Measurements from ENCODE around the gene KRT79.

DNA sequence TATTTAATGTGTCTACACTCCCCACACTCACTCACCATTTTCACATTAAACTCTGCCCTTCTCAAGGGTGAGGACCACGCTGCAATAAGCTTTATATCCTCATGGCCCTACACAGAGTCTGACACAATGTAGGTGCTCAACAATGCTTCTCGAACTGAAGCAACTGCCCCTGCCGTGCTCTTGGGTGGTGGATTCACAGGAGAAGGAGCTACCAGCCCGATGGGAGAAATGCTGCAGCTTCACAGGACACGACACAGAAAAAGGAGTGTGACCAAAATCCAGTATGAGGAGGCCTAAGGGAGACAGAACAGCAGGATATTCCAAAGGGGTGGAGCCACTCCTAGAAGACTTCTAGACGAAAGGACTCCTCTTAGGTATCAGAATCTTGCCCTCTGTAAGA, 31.7 kb downstream of the KRT79 start:
- TF ChIP-seq, protein P1, sequence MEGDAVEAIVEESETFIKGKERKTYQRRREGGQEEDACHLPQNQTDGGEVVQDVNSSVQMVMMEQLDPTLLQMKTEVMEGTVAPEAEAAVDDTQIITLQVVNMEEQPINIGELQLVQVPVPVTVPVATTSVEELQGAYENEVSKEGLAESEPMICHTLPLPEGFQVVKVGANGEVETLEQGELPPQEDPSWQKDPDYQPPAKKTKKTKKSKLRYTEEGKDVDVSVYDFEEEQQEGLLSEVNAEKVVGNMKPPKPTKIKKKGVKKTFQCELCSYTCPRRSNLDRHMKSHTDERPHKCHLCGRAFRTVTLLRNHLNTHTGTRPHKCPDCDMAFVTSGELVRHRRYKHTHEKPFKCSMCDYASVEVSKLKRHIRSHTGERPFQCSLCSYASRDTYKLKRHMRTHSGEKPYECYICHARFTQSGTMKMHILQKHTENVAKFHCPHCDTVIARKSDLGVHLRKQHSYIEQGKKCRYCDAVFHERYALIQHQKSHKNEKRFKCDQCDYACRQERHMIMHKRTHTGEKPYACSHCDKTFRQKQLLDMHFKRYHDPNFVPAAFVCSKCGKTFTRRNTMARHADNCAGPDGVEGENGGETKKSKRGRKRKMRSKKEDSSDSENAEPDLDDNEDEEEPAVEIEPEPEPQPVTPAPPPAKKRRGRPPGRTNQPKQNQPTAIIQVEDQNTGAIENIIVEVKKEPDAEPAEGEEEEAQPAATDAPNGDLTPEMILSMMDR (IDR thresholded peaks at IDR 0.05; ENCODE audit: low read length), result no peak
- TF ChIP-seq EZH2 (IDR thresholded peaks at IDR 0.05; ENCODE audit: borderline replicate concordance, low read length), result no peak

Data from OCI-LY1 (cell line).